Measurements from ENCODE around the gene STAMBP.

The STAMBP gene

DNA sequence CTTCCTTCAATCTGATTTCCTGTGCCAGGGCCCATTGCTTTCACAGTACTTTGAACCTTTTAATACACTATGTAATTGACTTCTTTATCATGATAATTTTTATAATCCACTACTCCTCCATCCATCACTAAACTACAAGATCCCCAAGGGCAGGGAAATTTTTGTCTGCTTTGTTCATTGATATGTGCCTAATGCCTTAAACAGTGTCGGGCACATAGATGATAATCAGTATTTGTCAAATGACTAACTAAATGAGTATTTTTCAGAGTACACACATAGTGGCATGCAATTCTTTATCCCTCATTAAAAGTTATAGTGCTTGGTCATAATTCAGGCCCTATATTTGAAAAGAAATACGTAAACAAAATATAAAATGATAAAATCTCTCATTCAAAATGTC, 5.3 kb upstream of the STAMBP start:
- no peak for DNase-seq (ENCODE audit: low read depth)
- H3K4me3 ChIP-seq (ENCODE audit: low read depth, low read length) = no peak overlapping the region
- TF ChIP-seq POLR2A (IDR thresholded peaks at IDR 0.05; ENCODE audit: extremely low read depth, insufficient read length) = no peak
- no peak for TF ChIP-seq MYC (IDR thresholded peaks at IDR 0.05; ENCODE audit: low read depth, low read length)
- TF ChIP-seq, protein P1, sequence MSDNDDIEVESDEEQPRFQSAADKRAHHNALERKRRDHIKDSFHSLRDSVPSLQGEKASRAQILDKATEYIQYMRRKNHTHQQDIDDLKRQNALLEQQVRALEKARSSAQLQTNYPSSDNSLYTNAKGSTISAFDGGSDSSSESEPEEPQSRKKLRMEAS (IDR thresholded peaks at IDR 0.05; ENCODE audit: low read depth, low read length) = no peak
- TF ChIP-seq, protein P2, sequence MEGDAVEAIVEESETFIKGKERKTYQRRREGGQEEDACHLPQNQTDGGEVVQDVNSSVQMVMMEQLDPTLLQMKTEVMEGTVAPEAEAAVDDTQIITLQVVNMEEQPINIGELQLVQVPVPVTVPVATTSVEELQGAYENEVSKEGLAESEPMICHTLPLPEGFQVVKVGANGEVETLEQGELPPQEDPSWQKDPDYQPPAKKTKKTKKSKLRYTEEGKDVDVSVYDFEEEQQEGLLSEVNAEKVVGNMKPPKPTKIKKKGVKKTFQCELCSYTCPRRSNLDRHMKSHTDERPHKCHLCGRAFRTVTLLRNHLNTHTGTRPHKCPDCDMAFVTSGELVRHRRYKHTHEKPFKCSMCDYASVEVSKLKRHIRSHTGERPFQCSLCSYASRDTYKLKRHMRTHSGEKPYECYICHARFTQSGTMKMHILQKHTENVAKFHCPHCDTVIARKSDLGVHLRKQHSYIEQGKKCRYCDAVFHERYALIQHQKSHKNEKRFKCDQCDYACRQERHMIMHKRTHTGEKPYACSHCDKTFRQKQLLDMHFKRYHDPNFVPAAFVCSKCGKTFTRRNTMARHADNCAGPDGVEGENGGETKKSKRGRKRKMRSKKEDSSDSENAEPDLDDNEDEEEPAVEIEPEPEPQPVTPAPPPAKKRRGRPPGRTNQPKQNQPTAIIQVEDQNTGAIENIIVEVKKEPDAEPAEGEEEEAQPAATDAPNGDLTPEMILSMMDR (IDR thresholded peaks at IDR 0.05; ENCODE audit: low read depth, low read length) = no peak

DNA sequence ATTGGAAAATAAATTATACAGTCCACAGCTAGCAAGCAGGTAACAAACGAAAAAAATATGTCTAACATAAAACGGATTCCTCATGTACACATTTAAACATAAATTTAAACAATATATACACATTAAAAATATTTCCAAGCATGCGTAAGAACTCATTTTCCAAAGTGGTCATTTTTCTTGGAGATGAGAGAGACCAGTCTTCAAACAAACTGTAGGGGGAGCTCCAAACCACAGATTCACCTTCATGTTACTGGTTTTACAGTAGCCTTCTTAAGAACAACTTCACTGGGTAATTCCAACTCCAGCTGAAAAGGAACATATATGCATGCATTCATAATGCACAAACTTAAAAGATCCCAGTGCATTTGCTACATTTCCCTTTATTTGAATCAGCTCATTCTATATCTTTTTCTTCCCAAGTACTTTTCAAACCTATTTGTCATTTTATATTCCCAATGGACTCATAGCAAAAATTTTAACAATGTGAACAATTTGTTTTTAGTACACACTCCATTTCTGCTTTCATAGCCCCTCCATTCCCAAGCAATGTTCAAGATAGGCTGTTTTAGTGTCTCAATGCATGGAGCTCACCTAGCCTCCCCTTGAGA, 4.7 kb upstream of the STAMBP start:
- TF ChIP-seq, protein P1 (IDR thresholded peaks at IDR 0.05; ENCODE audit: low read depth, low read length) = no peak
- TF ChIP-seq, protein P2 (IDR thresholded peaks at IDR 0.05; ENCODE audit: low read depth, low read length) = peak; percentile 88
- no peak overlapping the region for H3K4me3 ChIP-seq (ENCODE audit: low read depth, low read length)
- peak; percentile 89 for DNase-seq (ENCODE audit: low read depth)

DNA sequence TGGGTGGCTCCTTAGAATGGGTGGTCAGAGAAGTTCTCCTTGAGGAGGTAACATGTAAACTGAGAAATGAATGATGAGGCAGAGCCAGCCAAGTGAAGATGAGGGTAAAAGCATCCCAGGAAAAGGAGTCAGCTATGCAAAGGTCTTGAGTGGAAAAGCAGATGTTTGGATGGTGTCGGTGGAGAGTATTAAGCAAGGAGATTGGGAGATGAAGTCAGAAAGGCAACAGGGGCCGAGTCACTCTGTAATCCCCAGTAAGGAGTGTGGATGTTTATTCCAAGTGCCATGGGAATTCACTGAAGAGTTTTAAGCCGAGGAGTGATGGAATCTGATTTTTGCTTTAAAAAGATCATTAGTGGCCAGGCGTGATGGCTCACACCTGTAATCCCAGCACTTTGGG, 3.4 kb upstream of the STAMBP start:
- DNase-seq (ENCODE audit: low read depth) = no peak
- TF ChIP-seq, protein P2 (IDR thresholded peaks at IDR 0.05; ENCODE audit: low read depth, low read length) = no peak
- TF ChIP-seq MYC (IDR thresholded peaks at IDR 0.05; ENCODE audit: low read depth, low read length) (no peak), POLR2A (IDR thresholded peaks at IDR 0.05; ENCODE audit: extremely low read depth, insufficient read length) (no peak)
- TF ChIP-seq, protein P1 (IDR thresholded peaks at IDR 0.05; ENCODE audit: low read depth, low read length) = no peak
- H3K4me3 ChIP-seq (ENCODE audit: low read depth, low read length) = no peak overlapping the region

DNA sequence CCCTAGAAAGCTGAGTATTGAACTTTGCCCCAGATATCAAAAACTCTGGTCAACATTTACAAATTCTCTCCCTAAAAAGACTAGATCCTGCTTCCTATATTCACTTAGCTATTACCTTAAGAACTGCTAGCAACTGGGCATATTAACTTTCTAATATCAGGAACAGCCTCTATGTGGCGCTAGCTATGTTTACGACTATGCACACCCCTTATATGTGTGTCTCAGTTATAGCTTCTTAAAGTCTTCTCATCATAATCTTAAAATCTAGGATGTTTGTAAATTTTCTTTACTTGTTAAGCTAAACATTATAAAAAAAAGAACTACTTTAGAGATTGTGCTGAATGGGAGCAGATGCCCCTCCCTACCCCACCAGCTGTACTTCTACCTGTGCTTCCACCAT, 1.7 kb upstream of the STAMBP start:
- no peak overlapping the region for H3K4me3 ChIP-seq (ENCODE audit: low read depth, low read length)
- TF ChIP-seq MYC (IDR thresholded peaks at IDR 0.05; ENCODE audit: low read depth, low read length) = no peak
- TF ChIP-seq, protein P2 (IDR thresholded peaks at IDR 0.05; ENCODE audit: low read depth, low read length) = peak; percentile 46
- DNase-seq (ENCODE audit: low read depth) = peak; percentile 72

DNA sequence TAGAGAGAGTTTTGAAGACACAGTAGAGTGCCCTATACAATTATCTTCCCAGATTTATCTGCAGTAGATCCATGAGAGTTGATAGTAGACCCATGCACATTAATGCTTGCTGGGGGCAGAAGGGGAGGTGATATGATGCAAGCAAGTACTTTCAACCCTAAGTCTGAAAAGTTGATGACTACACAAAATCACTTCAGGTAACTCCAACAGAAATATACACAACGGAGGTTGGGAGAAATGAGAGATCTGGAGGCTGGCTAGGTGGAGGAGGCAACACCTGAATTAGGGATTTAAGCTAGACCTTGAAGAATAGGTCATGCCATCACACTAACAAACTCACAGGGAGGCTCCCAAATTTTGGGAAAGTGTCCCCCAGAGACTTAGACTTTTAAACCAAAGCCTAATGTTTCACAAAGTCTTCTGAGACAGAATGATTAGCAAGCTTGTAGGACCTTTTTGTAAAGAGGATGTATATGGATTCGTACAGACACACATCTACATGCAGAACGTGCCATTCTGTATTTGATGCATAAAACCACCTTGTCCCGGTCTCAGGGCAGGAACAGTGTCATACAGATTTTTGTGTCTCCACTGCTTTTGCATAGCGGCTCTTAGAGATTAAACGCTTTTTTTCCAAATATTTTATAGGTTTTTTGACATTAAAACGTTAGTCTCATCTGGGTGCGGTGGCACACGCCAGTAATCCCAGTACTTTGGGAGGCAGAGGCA, 937 bp upstream of the STAMBP start:
- H3K4me3 ChIP-seq (ENCODE audit: low read depth, low read length) = peak overlapping the region; percentile 92
- no peak for DNase-seq (ENCODE audit: low read depth)
- TF ChIP-seq MYC (IDR thresholded peaks at IDR 0.05; ENCODE audit: low read depth, low read length) (no peak), POLR2A (IDR thresholded peaks at IDR 0.05; ENCODE audit: extremely low read depth, insufficient read length) (no peak)
- TF ChIP-seq, protein P1 (IDR thresholded peaks at IDR 0.05; ENCODE audit: low read depth, low read length) = no peak
- TF ChIP-seq, protein P2 (IDR thresholded peaks at IDR 0.05; ENCODE audit: low read depth, low read length) = no peak

All from NB4 (cell line).